Panc1 (cell line): ENCODE measurements around the gene PLB1.

ENCODE experiments used
- CTCF ChIP-seq: fragments of 450-650 bp; IDR thresholded peaks from 2 replicates; pipeline ENCODE4 v1.5.1; 2017; ENCODE audit warnings: mild to moderate bottlenecking
- POLR2AphosphoS5 ChIP-seq: IDR thresholded peaks from 2 replicates; pipeline ENCODE4 v1.6.1; 2012; ENCODE audit warnings: mild to moderate bottlenecking, low read depth, low read length, moderate library complexity
- REST ChIP-seq, 2 experiments: IDR thresholded peaks; 2 replicates each; pipeline ENCODE4 v1.6.1; 2011 to 2012; ENCODE audit warnings: low read depth in 2 of 2, control low read depth in 1 of 2, low read length in 1 of 2, mild to moderate bottlenecking in 1 of 2, moderate library complexity in 1 of 2; ENCODE audit not compliant: insufficient read depth in 1 of 2
- SIN3A ChIP-seq: IDR thresholded peaks from 2 replicates; pipeline ENCODE4 v1.6.1; 2012; ENCODE audit warnings: low read depth, mild to moderate bottlenecking, low read length, moderate library complexity, borderline replicate concordance; ENCODE audit not compliant: insufficient read depth
- TCF7L2 ChIP-seq: IDR thresholded peaks from 2 replicates; pipeline ENCODE4 v1.6.1; 2011; ENCODE audit warnings: mild to moderate bottlenecking, low read depth, low read length, inconsistent platforms

GRCh38 chr2:28623582-28624405 lies 127.9 kb downstream of the PLB1 start:
- TF ChIP-seq CTCF (no peak), POLR2AphosphoS5 (no peak), SIN3A (no peak), REST (IDR thresholded peaks at IDR 0.05; ENCODE audit: insufficient read depth in 1 of 2, low read depth in 2 of 2, low read length in 1 of 2) (no peak), TCF7L2 (no peak)
